ENCODE data around the gene NAV3. TPM values are rescaled to one million over a fixed set of nuclear protein-coding genes. Genes with fewer than 3 reads are reported as not detected.

NAV3 gene
- total RNA-seq, 2 donors from 2014 or later = 0.20 to 1.9 TPM

DNA sequence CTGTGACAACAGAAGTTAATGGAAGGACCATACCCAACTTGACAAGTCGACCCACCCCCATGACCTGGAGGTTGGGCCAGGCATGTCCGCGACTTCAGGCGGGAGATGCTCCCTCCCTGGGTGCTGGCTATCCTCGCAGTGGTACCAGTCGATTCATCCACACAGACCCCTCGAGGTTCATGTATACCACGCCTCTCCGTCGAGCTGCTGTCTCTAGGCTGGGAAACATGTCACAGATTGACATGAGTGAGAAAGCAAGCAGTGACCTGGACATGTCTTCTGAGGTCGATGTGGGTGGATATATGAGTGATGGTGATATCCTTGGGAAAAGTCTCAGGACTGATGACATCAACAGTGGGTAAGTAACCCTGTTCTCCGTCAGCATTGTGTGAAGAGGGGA lies 220.1 kb downstream of the NAV3 start:
- TF ChIP-seq, protein P1, sequence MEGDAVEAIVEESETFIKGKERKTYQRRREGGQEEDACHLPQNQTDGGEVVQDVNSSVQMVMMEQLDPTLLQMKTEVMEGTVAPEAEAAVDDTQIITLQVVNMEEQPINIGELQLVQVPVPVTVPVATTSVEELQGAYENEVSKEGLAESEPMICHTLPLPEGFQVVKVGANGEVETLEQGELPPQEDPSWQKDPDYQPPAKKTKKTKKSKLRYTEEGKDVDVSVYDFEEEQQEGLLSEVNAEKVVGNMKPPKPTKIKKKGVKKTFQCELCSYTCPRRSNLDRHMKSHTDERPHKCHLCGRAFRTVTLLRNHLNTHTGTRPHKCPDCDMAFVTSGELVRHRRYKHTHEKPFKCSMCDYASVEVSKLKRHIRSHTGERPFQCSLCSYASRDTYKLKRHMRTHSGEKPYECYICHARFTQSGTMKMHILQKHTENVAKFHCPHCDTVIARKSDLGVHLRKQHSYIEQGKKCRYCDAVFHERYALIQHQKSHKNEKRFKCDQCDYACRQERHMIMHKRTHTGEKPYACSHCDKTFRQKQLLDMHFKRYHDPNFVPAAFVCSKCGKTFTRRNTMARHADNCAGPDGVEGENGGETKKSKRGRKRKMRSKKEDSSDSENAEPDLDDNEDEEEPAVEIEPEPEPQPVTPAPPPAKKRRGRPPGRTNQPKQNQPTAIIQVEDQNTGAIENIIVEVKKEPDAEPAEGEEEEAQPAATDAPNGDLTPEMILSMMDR (conservative IDR thresholded peaks at IDR 0.05) = no peak
- H3K27ac ChIP-seq (ENCODE audit: low read depth, low read length) = no peak overlapping the region
- H3K4me1 Mint-ChIP-seq = no peaks in the 10 kb centered on the region
- H3K9me3 ChIP-seq (ENCODE audit: control insufficient read depth, low read length) = no peaks in the 10 kb centered on the region
- H3K27me3 ChIP-seq (ENCODE audit: control insufficient read depth, insufficient read depth, low read length, poor library complexity, severe bottlenecking) = no peaks in the 10 kb centered on the region
- H3K36me3 ChIP-seq (ENCODE audit: control insufficient read depth, insufficient read depth, low read length) = no peaks in the 10 kb centered on the region
- H3K4me3 ChIP-seq (ENCODE audit: low read length) = no peak overlapping the region
- H3K9me3 Mint-ChIP-seq = peaks cover 24% of the 10 kb centered on the region
- no peaks in the 10 kb centered on the region for H3K4me1 ChIP-seq (ENCODE audit: control insufficient read depth, insufficient read depth, low read length)
- no peak overlapping the region for H3K27ac Mint-ChIP-seq
- H3K36me3 Mint-ChIP-seq (ENCODE audit: low read depth) = no peaks in the 10 kb centered on the region
- H3K27me3 Mint-ChIP-seq (ENCODE audit: insufficient read depth) = no peaks in the 10 kb centered on the region
- no peak overlapping the region for H3K4me3 Mint-ChIP-seq
- WGBS, 2 experiments (ENCODE audit: insufficient coverage in 1 of 2, insufficient read length in 1 of 2) = 93 to 94% methylated on average over 6 to 11 of the region's 12 CpGs
- DNase-seq = no peak
- no peak overlapping the region for H3K9ac ChIP-seq (ENCODE audit: extremely low read depth, low read length, poor library complexity, severe bottlenecking)

DNA sequence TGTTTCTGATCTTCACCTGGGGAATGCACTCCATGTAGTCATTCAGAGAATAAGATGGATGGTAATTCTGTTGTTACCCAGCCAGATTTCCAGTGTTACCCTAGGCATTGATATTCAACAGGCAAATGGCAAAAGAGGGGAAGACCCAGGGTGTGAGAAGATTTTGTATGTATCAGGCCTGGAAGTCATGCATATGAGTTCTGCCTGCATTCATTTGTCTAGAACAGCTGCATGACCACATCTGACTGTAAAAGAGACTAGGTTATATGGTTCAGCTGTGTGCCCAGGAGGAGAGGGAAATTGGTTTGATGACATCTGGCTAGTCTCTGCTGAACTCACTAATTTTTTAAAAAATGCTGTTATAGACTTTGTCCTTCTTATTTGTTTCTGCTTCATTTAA lies 224.9 kb downstream of the NAV3 start:
- Mint-ChIP-seq H3K4me3 (no peak overlapping the region), H3K27ac (no peak overlapping the region), H3K9me3 (no peaks in the 10 kb centered on the region), H3K27me3 (ENCODE audit: insufficient read depth) (no peaks in the 10 kb centered on the region), H3K4me1 (no peaks in the 10 kb centered on the region), H3K36me3 (ENCODE audit: low read depth) (no peaks in the 10 kb centered on the region)
- no peaks in the 10 kb centered on the region for H3K4me1 ChIP-seq (ENCODE audit: control insufficient read depth, insufficient read depth, low read length)
- H3K36me3 ChIP-seq (ENCODE audit: control insufficient read depth, insufficient read depth, low read length) = no peaks in the 10 kb centered on the region
- H3K27ac ChIP-seq (ENCODE audit: low read depth, low read length) = no peak overlapping the region
- H3K4me3 ChIP-seq (ENCODE audit: low read length) = no peak overlapping the region
- TF ChIP-seq, protein P1 (conservative IDR thresholded peaks at IDR 0.05) = no peak
- H3K9ac ChIP-seq (ENCODE audit: extremely low read depth, low read length, poor library complexity, severe bottlenecking) = no peak overlapping the region
- H3K27me3 ChIP-seq (ENCODE audit: control insufficient read depth, insufficient read depth, low read length, poor library complexity, severe bottlenecking) = no peaks in the 10 kb centered on the region
- H3K9me3 ChIP-seq (ENCODE audit: control insufficient read depth, low read length) = no peaks in the 10 kb centered on the region
- DNase-seq = no peak

DNA sequence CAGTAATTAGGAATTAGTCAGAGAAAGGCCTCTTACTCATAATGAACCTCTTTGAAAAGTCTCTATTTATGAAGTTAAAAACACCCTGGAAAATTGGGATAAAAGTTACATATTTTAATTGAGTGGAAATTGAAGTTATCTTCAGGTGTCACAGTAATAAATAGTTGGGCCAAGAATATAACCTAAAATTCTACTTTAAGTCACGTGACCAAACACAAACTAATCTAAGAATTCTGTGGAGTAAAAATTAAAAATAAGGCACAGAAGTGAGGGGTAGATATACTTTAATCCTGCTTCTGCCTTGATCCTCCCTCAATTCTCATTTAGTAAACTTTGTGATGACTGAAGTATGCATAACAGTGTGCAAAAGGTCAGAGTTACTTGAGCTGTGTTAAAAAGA lies 226.4 kb downstream of the NAV3 start:
- no peaks in the 10 kb centered on the region for H3K4me1 ChIP-seq (ENCODE audit: control insufficient read depth, insufficient read depth, low read length)
- no peaks in the 10 kb centered on the region for H3K36me3 ChIP-seq (ENCODE audit: control insufficient read depth, insufficient read depth, low read length)
- no CpG with 5 or more reads among the region's 1 CpG for WGBS, 2 experiments (ENCODE audit: insufficient coverage in 1 of 2, insufficient read length in 1 of 2)
- no peak overlapping the region for H3K4me3 ChIP-seq (ENCODE audit: low read length)
- no peak for DNase-seq
- Mint-ChIP-seq H3K9me3 (no peaks in the 10 kb centered on the region), H3K27ac (no peak overlapping the region), H3K4me3 (no peak overlapping the region), H3K27me3 (ENCODE audit: insufficient read depth) (no peaks in the 10 kb centered on the region), H3K4me1 (no peaks in the 10 kb centered on the region), H3K36me3 (ENCODE audit: low read depth) (no peaks in the 10 kb centered on the region)
- TF ChIP-seq, protein P1 (conservative IDR thresholded peaks at IDR 0.05) = no peak
- no peaks in the 10 kb centered on the region for H3K9me3 ChIP-seq (ENCODE audit: control insufficient read depth, low read length)
- H3K27ac ChIP-seq (ENCODE audit: low read depth, low read length) = no peak overlapping the region
- H3K27me3 ChIP-seq (ENCODE audit: control insufficient read depth, insufficient read depth, low read length, poor library complexity, severe bottlenecking) = no peaks in the 10 kb centered on the region
- H3K9ac ChIP-seq (ENCODE audit: extremely low read depth, low read length, poor library complexity, severe bottlenecking) = no peak overlapping the region
